Motor neuron (in vitro differentiated cells): ENCODE data around the gene MBTPS2. TPM values are rescaled to one million over a fixed set of nuclear protein-coding genes. Genes with fewer than 3 reads are reported as not detected.
A peak's percentile ranks its signal among the peaks of the same experiment; 100 is the strongest.

ENCODE experiments used
- ATAC-seq, 8 experiments: fragments of 200-7000 bp; cut with Tn5 transposase; replicated peaks in 6 of 8; 2 replicates each; pipeline ENCODE4 v1.8.0; 2021; ENCODE audit warnings: mild to moderate bottlenecking in 8 of 8, moderate library complexity in 8 of 8
- H3K27ac ChIP-seq, 2 donors: fragments of 250-450 bp; sonication (Bioruptor Pico); 2 replicates each; pipeline ENCODE4 v1.9.0; 2021; ENCODE audit warnings: antibody characterized with exemption in 2 of 2, mild to moderate bottlenecking in 2 of 2, moderate library complexity in 1 of 2
- H3K4me1 ChIP-seq, 2 donors: fragments of 250-450 bp; sonication (Bioruptor Pico); replicated peaks in 1 of 2; 2 replicates each; pipeline ENCODE4 v1.6.1; 2021; ENCODE audit warnings: antibody characterized with exemption in 2 of 2, mild to moderate bottlenecking in 2 of 2, moderate library complexity in 1 of 2
- H3K4me3 ChIP-seq, 5 donors: fragments of 250-450 bp; sonication (Bioruptor Pico); 2 replicates each; pipeline ENCODE4 v1.9.0; 2021; ENCODE audit warnings: antibody characterized with exemption in 5 of 5, mild to moderate bottlenecking in 5 of 5, moderate library complexity in 4 of 5
- WGBS, 10 experiments: fragments of 450-650 bp; shearing (Covaris generic); methylation state at CpG; one replicate each; pipeline ENCODE4 v1.0.0; 2022; 5-methylcytosine and 5-hydroxymethylcytosine counted together
- in situ Hi-C, 9 experiments: fragments of 400-800 bp; cut with MboI; loops; one replicate each; pipeline ENCODE4 v1.15.0; 2021; ENCODE audit warnings: low sequenced_read_pairs in 9 of 9, low pct_unique_long_range_greater_than_20kb in 2 of 9; ENCODE audit not compliant: unreplicated experiment in 9 of 9
- total RNA-seq, 8 experiments: library from RNA; unstranded; fragments of 300-600 nt; gene quantifications; 2 replicates each; pipeline versions ENCODE4 v1.2.3 to v1.2.4, GENCODE V29; 2022

Gene MBTPS2
- total RNA-seq, 8 experiments from 2014 or later, result 9.6 to 20.3 (median 13.1) TPM

- H3K27ac ChIP-seq, result no peak overlapping the region
- in situ Hi-C loops, result no loop called here
- no peaks in the 10 kb centered on the region for H3K4me1 ChIP-seq
- 0 to 100% (median 36%) methylated on average over 1 to 2 of the region's 2 CpGs; no CpG with 5 or more reads in 7 of the 10 experiments for WGBS, 10 experiments
- no peak for ATAC-seq
- H3K4me3 ChIP-seq, result no peak overlapping the region
Observed at GRCh38 chrX:21831496-21831895, 7.9 kb upstream of the MBTPS2 start.

GRCh38 chrX:21837056-21837455 is 2.4 kb upstream of the MBTPS2 start:
- H3K27ac ChIP-seq, result no peak overlapping the region
- ATAC-seq, result no peak
- H3K4me1 ChIP-seq, result no peaks in the 10 kb centered on the region
- H3K4me3 ChIP-seq, result no peak overlapping the region
- in situ Hi-C loops, result no loop called here
- WGBS, 10 experiments, result 50 to 61% (median 60%) methylated on average over 1 to 2 of the region's 2 CpGs; no CpG with 5 or more reads in 7 of the 10 experiments

- Histone ChIP-seq H3K4me3 (peak overlapping the region; percentile 44 to 87 (median 65)), H3K27ac (peak overlapping the region; percentile 69 to 75), H3K4me1 (no peaks in the 10 kb centered on the region)
- 0 to 45% (median 24%) methylated on average over 2 to 4 of the region's 4 CpGs; no CpG with 5 or more reads in 6 of the 10 experiments for WGBS, 10 experiments
- in situ Hi-C loops, result no loop called here
- peak in 2 of 8 experiments; percentile 5 for ATAC-seq
Observed at GRCh38 chrX:21838937-21839333, 482 bp upstream of the MBTPS2 start.

GRCh38 chrX:21840193-21840545 is 752 bp downstream of the MBTPS2 start:
- Histone ChIP-seq H3K27ac (peak overlapping the region; percentile 78), H3K4me3 (peak overlapping the region; percentile 44 to 87 (median 65)), H3K4me1 (no peaks in the 10 kb centered on the region)
- in situ Hi-C loops, result no loop called here
- ATAC-seq, result peak in 2 of 8 experiments; percentile 7 to 11
- 0 to 30% (median 0%) methylated on average over 1 to 5 of the region's 6 CpGs; no CpG with 5 or more reads in 7 of the 10 experiments for WGBS, 10 experiments

- no peaks in the 10 kb centered on the region for H3K4me1 ChIP-seq
- 29 to 80% (median 60%) methylated on average over 1 to 5 of the region's 5 CpGs; no CpG with 5 or more reads in 4 of the 10 experiments for WGBS, 10 experiments
- no peak overlapping the region for H3K4me3 ChIP-seq
- in situ Hi-C loops, result no loop called here
- ATAC-seq, result no peak
- no peak overlapping the region for H3K27ac ChIP-seq
Observed at GRCh38 chrX:21843179-21843578, 3.8 kb downstream of the MBTPS2 start.

- no peak for ATAC-seq
- 41 to 100% (median 94%) methylated on average over 2 to 6 of the region's 6 CpGs; no CpG with 5 or more reads in 2 of the 10 experiments for WGBS, 10 experiments
- in situ Hi-C loops, result no loop called here
- Histone ChIP-seq H3K27ac (no peak overlapping the region), H3K4me1 (no peaks in the 10 kb centered on the region), H3K4me3 (no peak overlapping the region)
Observed at GRCh38 chrX:21845096-21845495, 5.7 kb downstream of the MBTPS2 start.

- H3K4me3 ChIP-seq, result no peak overlapping the region
- peak in 1 of 8 experiments; percentile 53 for ATAC-seq
- in situ Hi-C loops, result no loop called here
- 33 to 67% methylated on average over 1 of the region's 1 CpG; no CpG with 5 or more reads in 8 of the 10 experiments for WGBS, 10 experiments
- no peak overlapping the region for H3K27ac ChIP-seq
- no peaks in the 10 kb centered on the region for H3K4me1 ChIP-seq
Observed at GRCh38 chrX:21847342-21847741, 7.9 kb downstream of the MBTPS2 start.

- Histone ChIP-seq H3K4me3 (no peak overlapping the region), H3K4me1 (no peaks in the 10 kb centered on the region), H3K27ac (no peak overlapping the region)
- no peak for ATAC-seq
- in situ Hi-C loops, result no loop called here
Observed at GRCh38 chrX:21853578-21853977, 14.2 kb downstream of the MBTPS2 start.

- no peak within 1 kb of the TSS for H3K4me3 ChIP-seq
- ATAC-seq, result no peak
- 57 to 100% (median 94%) methylated on average over 1 to 16 of the region's 29 CpGs; no CpG with 5 or more reads in 4 of the 10 experiments for WGBS, 10 experiments
- H3K4me1 ChIP-seq, result no peaks in the 10 kb centered on the region
- in situ Hi-C loops, result no loop called here
- H3K27ac ChIP-seq, result no peak within 1 kb of the TSS
Observed at GRCh38 chrX:21855937-21856415, 16.6 kb downstream of the MBTPS2 start, which contains the start of gene YY2. Gene YY2 (plus strand): TSS chrX:21855987. CDS start chrX:21856485, 498 bp downstream.

GRCh38 chrX:21856504-21856903 is 17.1 kb downstream of the MBTPS2 start:
- Histone ChIP-seq H3K27ac (no peak overlapping the region), H3K4me3 (no peak overlapping the region), H3K4me1 (no peaks in the 10 kb centered on the region)
- in situ Hi-C loops, result no loop called here
- no peak for ATAC-seq
- WGBS, 10 experiments, result 100% methylated on average over 1 to 6 of the region's 21 CpGs; no CpG with 5 or more reads in 5 of the 10 experiments

- no peak overlapping the region for H3K27ac ChIP-seq
- 75 to 100% methylated on average over 1 of the region's 1 CpG; no CpG with 5 or more reads in 8 of the 10 experiments for WGBS, 10 experiments
- no peak for ATAC-seq
Observed at GRCh38 chrX:21863241-21863640, 23.8 kb downstream of the MBTPS2 start.

GRCh38 chrX:21865436-21865835 is 26.0 kb downstream of the MBTPS2 start:
- Histone ChIP-seq H3K4me3 (no peak overlapping the region), H3K27ac (no peak overlapping the region), H3K4me1 (no peaks in the 10 kb centered on the region)
- in situ Hi-C loops, result no loop called here
- ATAC-seq, result no peak

More at GRCh38 chrX:21863241-21863640, 23.8 kb downstream of the MBTPS2 start:
- Histone ChIP-seq H3K4me1 (no peaks in the 10 kb centered on the region), H3K4me3 (no peak overlapping the region)
- in situ Hi-C loops, result no loop called here

- Histone ChIP-seq H3K4me3 (no peak overlapping the region), H3K4me1 (no peaks in the 10 kb centered on the region), H3K27ac (no peak overlapping the region)
- 55 to 100% (median 57%) methylated on average over 1 of the region's 1 CpG; no CpG with 5 or more reads in 7 of the 10 experiments for WGBS, 10 experiments
- in situ Hi-C loops, result no loop called here
- no peak for ATAC-seq
Observed at GRCh38 chrX:21870494-21870893, 31.1 kb downstream of the MBTPS2 start.

GRCh38 chrX:21873063-21873775 is 33.8 kb downstream of the MBTPS2 start:
- in situ Hi-C loops, result no loop called here
- 0 to 51% (median 13%) methylated on average over 1 to 3 of the region's 4 CpGs; no CpG with 5 or more reads in 6 of the 10 experiments for WGBS, 10 experiments
- Histone ChIP-seq H3K4me3 (no peak overlapping the region), H3K4me1 (no peaks in the 10 kb centered on the region), H3K27ac (no peak overlapping the region)
- ATAC-seq, result peak in 2 of 8 experiments; percentile 75 to 78
